K562 (cell line): ENCODE results near the gene PPIH. TPM values are rescaled to one million over a fixed set of nuclear protein-coding genes. Genes with fewer than 3 reads are reported as not detected.

Source experiments
- CBX2 ChIP-seq: fragments of 200-600 bp; sonication (generic); IDR thresholded peaks from one replicate; pipeline ENCODE4 v1.6.1; 2012; ENCODE audit warnings: mild to moderate bottlenecking, low read length, inconsistent platforms; ENCODE audit not compliant: insufficient read depth, poor library complexity, severe bottlenecking
- CCNT2 ChIP-seq: IDR thresholded peaks from 2 replicates; pipeline ENCODE4 v1.6.1; 2011; ENCODE audit warnings: borderline replicate concordance, low read depth, mild to moderate bottlenecking, moderate library complexity, mixed read lengths, low read length; ENCODE audit not compliant: insufficient read length; ENCODE audit errors: extremely low read depth
- CEBPG ChIP-seq, 3 experiments: fragments of 200-800 bp in 1 of 3; sonication (Bioruptor generic) in 1 of 3; sonication (generic) in 1 of 3; formaldehyde crosslinking in 1 of 3; IDR thresholded peaks in 2 of 3; conservative IDR thresholded peaks in 1 of 3; 2 replicates each; pipeline versions ENCODE4 v1.6.1 to v1.8.0; 2016 to 2022; ENCODE audit warnings: missing compliant biosample characterization in 2 of 3, missing genetic modification characterization in 2 of 3, mild to moderate bottlenecking in 1 of 3, missing genetic modification reagents in 1 of 3
- CLOCK ChIP-seq: fragments of 250-450 bp; sonication (Bioruptor Pico); IDR thresholded peaks from 2 replicates; pipeline ENCODE4 v1.4.0; 2020; ENCODE audit warnings: mild to moderate bottlenecking, moderate library complexity, borderline replicate concordance
- DLX4 ChIP-seq: fragments of 250-450 bp; sonication (Bioruptor Pico); IDR thresholded peaks from 2 replicates; pipeline ENCODE4 v1.6.1; 2021; ENCODE audit warnings: mild to moderate bottlenecking
- E4F1 ChIP-seq: fragments of 250-450 bp; sonication (Bioruptor Pico); IDR thresholded peaks from 2 replicates; pipeline ENCODE4 v1.5.0; 2021; ENCODE audit warnings: mild to moderate bottlenecking, borderline replicate concordance
- MAFK ChIP-seq: IDR thresholded peaks from 2 replicates; pipeline ENCODE4 v1.6.1; 2011; ENCODE audit warnings: low read length, improper control_type of control experiment
- NCOA4 ChIP-seq: fragments of 450-650 bp; IDR thresholded peaks from 2 replicates; pipeline ENCODE4 v1.6.1; 2018; ENCODE audit warnings: mild to moderate bottlenecking; ENCODE audit not compliant: partially characterized antibody
- NR4A1 ChIP-seq, 2 experiments: fragments of 250-450 bp in 1 of 2; fragments of 450-650 bp in 1 of 2; sonication (Bioruptor Pico) in 1 of 2; IDR thresholded peaks; 2 replicates each; pipeline versions ENCODE4 v1.4.0 to v1.6.1; 2016 to 2020; ENCODE audit warnings: mild to moderate bottlenecking in 2 of 2, missing compliant biosample characterization in 1 of 2, missing genetic modification characterization in 1 of 2, moderate library complexity in 1 of 2
- PHF20 ChIP-seq: fragments of 450-650 bp; IDR thresholded peaks from 2 replicates; pipeline ENCODE4 v1.6.1; 2018; ENCODE audit not compliant: partially characterized antibody
- POU5F1 ChIP-seq: fragments of 150-350 bp; IDR thresholded peaks from 2 replicates; pipeline ENCODE4 v1.6.1; 2014; ENCODE audit warnings: borderline replicate concordance, low read length, low read depth, mild to moderate bottlenecking; ENCODE audit not compliant: partially characterized antibody
- RBM22 ChIP-seq: fragments of 200-400 bp; formaldehyde crosslinking; IDR thresholded peaks from 2 replicates; pipeline ENCODE4 v1.6.1; 2018; ENCODE audit warnings: low read length, low read depth; ENCODE audit not compliant: poor library complexity, severe bottlenecking
- ZBTB5 ChIP-seq: fragments of 450-650 bp; IDR thresholded peaks from 2 replicates; pipeline ENCODE4 v1.6.1; 2017; ENCODE audit warnings: antibody characterized with exemption
- ZNF280A ChIP-seq: fragments of 450-650 bp; IDR thresholded peaks from 2 replicates; pipeline ENCODE4 v1.6.1; 2018; ENCODE audit warnings: mild to moderate bottlenecking, low read depth; ENCODE audit not compliant: partially characterized antibody
- ZNF589 ChIP-seq: fragments of 200-800 bp; sonication (Bioruptor generic); IDR thresholded peaks from 2 replicates; pipeline ENCODE4 v1.6.1; 2016; ENCODE audit warnings: low read depth, missing genetic modification characterization, missing compliant biosample characterization
- polyA plus RNA-seq, 8 experiments: library from polyadenylated mRNA; depleted of rRNA in 4 of 8; stranded (reverse) in 5 of 8; unstranded in 3 of 8; fragments of >200 nt; fragmentation: Nextera tagmentation in 2 of 8; fragmentation: Illumina TruSeq in 1 of 8; extraction: Ambion mirVana in 2 of 8; extraction: Trizol in 1 of 8; gene quantifications; 2 replicates each; pipeline versions ENCODE4 v1.2.1 to v1.2.3, GENCODE V29; 2011 to 2014; ENCODE audit warnings: inconsistent platforms in 1 of 8, missing spikeins in 1 of 8
- total RNA-seq, 7 experiments: library from RNA; depleted of rRNA in 6 of 7; stranded (reverse); fragments of >200 nt in 6 of 7; fragmentation: Illumina TruSeq in 2 of 7; extraction: Trizol in 2 of 7; gene quantifications; 2 replicates each; pipeline versions ENCODE4 v1.2.1 to v1.2.3, GENCODE V29; 2011 to 2021; ENCODE audit warnings: low replicate concordance in 1 of 7

Gene PPIH
- total and polyA plus RNA-seq, 9 of the 15 experiments (the other 6 are each of a cell fraction or from before 2014, with no cell fraction given), result 197 to 470 (median 277) TPM

GRCh38 chr1:42682739-42683531 lies 24.7 kb downstream of the PPIH start (continued):
- TF ChIP-seq CEBPG (CRISPR knock-in tag; IDR thresholded peaks at IDR 0.05), result no peak
- no peak for TF ChIP-seq CEBPG (tag; conservative IDR thresholded peaks at IDR 0.05 in 1 of 2, IDR thresholded peaks at IDR 0.05 in 1 of 2)
- no peak for TF ChIP-seq NR4A1 (CRISPR knock-in tag; IDR thresholded peaks at IDR 0.05)
- no peak for TF ChIP-seq NR4A1 (tag; IDR thresholded peaks at IDR 0.05)
- no peak for TF ChIP-seq POU5F1
- TF ChIP-seq ZNF280A, result no peak
- no peak for TF ChIP-seq CBX2
- no peak for TF ChIP-seq ZBTB5
- TF ChIP-seq CLOCK (CRISPR knock-in tag), result no peak
- TF ChIP-seq DLX4, result no peak
- TF ChIP-seq PHF20, result peak; percentile 34
- no peak for TF ChIP-seq MAFK
- no peak; the same call in 1 of the 2 replicates for TF ChIP-seq ZNF589 (CRISPR knock-in tag)
- peak; percentile 93 for TF ChIP-seq CCNT2
- peak; percentile 98 for TF ChIP-seq RBM22
- TF ChIP-seq NCOA4, result no peak
- no peak for TF ChIP-seq E4F1 (CRISPR knock-in tag)
